Nephron progenitor cell (in vitro differentiated cells): ENCODE measurements around the gene PBX4.
"Not testable (repeated sequence)": the region's sequence is repeated elsewhere in the genome, so short reads cannot be mapped to it uniquely, and the experiment has no call there.

Experiments used
- DNase-seq: peaks from one replicate; pipeline ENCODE4 v3.0.0; 2021
- H3K27ac Mint-ChIP-seq: 2 replicates; pipeline ENCODE4 v1.8.0; 2021; ENCODE audit warnings: mild to moderate bottlenecking, moderate library complexity, mixed read lengths
- H3K27me3 Mint-ChIP-seq: 2 replicates; pipeline ENCODE4 v1.8.0; 2021; ENCODE audit warnings: mild to moderate bottlenecking, low read depth, mixed read lengths; ENCODE audit not compliant: poor library complexity
- H3K36me3 Mint-ChIP-seq: 2 replicates; pipeline ENCODE4 v1.8.0; 2021; ENCODE audit warnings: low read depth, mixed read lengths
- H3K4me1 Mint-ChIP-seq: 2 replicates; pipeline ENCODE4 v1.8.0; 2021; ENCODE audit warnings: mixed read lengths
- H3K4me3 Mint-ChIP-seq: 2 replicates; pipeline ENCODE4 v1.8.0; 2021; ENCODE audit warnings: mild to moderate bottlenecking, moderate library complexity, mixed read lengths
- H3K9me3 Mint-ChIP-seq: 2 replicates; pipeline ENCODE4 v1.8.0; 2021; ENCODE audit warnings: mild to moderate bottlenecking, moderate library complexity, mixed read lengths
- TF ChIP-seq, protein P1 (sequence below): fragments of 200-600 bp; sonication (generic); IDR thresholded peaks from 2 replicates; pipeline ENCODE4 v1.5.0; 2021; ENCODE audit warnings: antibody characterized with exemption

Gene PBX4

DNA sequence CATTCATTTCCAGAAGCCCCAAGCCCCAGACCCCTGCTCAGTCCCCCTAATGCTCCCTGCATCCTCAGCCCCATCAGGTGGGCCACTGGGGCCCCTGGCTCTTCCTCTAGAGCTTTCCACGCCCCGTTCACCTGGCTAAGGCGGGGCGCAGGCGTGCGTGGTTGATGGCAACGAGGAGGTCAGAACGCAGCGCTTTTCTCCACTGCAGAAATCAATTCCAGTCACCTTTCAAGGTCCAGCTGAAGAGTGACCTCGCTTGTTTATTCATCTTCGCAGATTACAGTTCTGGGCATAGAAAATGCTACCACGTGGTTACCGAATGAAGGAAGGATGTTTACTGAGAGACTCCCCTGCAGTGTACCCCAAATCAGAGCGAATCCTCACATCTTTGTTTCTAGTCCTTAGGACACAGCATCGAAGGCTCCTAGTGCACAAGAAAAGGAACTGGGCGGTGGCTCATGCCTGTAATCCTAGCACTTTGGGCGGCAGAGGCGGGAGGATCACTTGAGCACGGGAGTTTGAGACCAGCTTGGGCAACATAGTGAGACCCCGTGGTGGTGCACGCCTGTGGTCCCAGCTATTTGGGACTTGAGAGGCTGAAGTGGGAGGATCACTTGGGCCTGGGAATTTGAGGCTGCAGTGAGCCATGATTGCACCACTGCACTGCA lies 828 bp upstream of the PBX4 start:
- DNase-seq: no peak
- Mint-ChIP-seq H3K4me3 (peak overlapping the region; percentile 82), H3K9me3 (no peaks in the 10 kb centered on the region), H3K27me3 (peaks cover 4% of the 10 kb centered on the region), H3K27ac (no peak overlapping the region), H3K4me1 (peaks cover 61% of the 10 kb centered on the region), H3K36me3 (peaks cover 14% of the 10 kb centered on the region)
- TF ChIP-seq, protein P1, sequence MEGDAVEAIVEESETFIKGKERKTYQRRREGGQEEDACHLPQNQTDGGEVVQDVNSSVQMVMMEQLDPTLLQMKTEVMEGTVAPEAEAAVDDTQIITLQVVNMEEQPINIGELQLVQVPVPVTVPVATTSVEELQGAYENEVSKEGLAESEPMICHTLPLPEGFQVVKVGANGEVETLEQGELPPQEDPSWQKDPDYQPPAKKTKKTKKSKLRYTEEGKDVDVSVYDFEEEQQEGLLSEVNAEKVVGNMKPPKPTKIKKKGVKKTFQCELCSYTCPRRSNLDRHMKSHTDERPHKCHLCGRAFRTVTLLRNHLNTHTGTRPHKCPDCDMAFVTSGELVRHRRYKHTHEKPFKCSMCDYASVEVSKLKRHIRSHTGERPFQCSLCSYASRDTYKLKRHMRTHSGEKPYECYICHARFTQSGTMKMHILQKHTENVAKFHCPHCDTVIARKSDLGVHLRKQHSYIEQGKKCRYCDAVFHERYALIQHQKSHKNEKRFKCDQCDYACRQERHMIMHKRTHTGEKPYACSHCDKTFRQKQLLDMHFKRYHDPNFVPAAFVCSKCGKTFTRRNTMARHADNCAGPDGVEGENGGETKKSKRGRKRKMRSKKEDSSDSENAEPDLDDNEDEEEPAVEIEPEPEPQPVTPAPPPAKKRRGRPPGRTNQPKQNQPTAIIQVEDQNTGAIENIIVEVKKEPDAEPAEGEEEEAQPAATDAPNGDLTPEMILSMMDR: no peak

DNA sequence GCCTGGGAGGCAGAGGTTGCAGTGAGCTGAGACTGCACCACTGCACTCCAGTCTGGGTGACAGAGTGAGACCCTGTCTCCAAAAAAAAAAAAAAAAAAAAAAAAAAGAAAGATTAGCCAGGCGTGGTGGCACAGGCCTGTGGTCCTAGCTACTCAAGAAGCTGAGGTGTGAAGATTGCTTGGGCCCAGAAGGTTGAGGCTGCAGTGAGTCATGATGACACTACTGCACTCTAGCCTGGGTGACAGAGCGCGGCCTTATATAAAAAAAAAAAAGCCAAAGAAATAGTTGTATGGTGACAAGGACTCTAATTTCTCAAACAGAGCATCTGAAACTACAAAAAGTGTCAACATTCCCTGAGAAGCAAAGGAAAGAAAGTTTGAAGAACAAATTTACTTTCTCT lies 3.4 kb downstream of the PBX4 start:
- no peaks in the 10 kb centered on the region for H3K36me3 Mint-ChIP-seq
- H3K4me1 Mint-ChIP-seq: peaks cover 49% of the 10 kb centered on the region
- TF ChIP-seq, protein P1: no peak
- peaks cover 4% of the 10 kb centered on the region for H3K27me3 Mint-ChIP-seq
- H3K4me3 Mint-ChIP-seq: no peak overlapping the region
- H3K27ac Mint-ChIP-seq: no peak overlapping the region
- H3K9me3 Mint-ChIP-seq: no peaks in the 10 kb centered on the region
- no peak for DNase-seq

DNA sequence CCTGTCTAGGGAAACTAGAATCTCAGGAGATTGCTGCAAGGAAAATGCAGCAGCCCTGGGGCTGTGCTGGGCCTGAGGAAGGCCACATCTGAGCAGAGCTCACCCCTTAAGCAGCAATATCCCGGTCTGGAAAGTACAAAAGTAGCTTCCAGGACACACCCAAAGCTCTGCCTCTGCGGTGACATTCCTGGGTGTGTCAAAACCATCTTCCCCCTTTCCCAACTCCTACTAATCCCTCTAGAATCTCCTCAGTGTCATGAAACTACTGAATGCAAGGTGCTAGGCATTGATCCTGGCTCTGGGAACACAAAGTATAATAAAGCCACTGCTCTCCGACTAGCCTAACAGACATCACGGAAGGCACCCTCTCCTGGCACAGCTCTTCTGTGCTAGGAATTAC lies 5.0 kb downstream of the PBX4 start:
- peak overlapping the region; percentile 36 for H3K27ac Mint-ChIP-seq
- H3K4me3 Mint-ChIP-seq: no peak overlapping the region
- no peaks in the 10 kb centered on the region for H3K9me3 Mint-ChIP-seq
- no peaks in the 10 kb centered on the region for H3K36me3 Mint-ChIP-seq
- TF ChIP-seq, protein P1: no peak
- H3K27me3 Mint-ChIP-seq: peaks cover 4% of the 10 kb centered on the region
- H3K4me1 Mint-ChIP-seq: peaks cover 41% of the 10 kb centered on the region
- DNase-seq: no peak

DNA sequence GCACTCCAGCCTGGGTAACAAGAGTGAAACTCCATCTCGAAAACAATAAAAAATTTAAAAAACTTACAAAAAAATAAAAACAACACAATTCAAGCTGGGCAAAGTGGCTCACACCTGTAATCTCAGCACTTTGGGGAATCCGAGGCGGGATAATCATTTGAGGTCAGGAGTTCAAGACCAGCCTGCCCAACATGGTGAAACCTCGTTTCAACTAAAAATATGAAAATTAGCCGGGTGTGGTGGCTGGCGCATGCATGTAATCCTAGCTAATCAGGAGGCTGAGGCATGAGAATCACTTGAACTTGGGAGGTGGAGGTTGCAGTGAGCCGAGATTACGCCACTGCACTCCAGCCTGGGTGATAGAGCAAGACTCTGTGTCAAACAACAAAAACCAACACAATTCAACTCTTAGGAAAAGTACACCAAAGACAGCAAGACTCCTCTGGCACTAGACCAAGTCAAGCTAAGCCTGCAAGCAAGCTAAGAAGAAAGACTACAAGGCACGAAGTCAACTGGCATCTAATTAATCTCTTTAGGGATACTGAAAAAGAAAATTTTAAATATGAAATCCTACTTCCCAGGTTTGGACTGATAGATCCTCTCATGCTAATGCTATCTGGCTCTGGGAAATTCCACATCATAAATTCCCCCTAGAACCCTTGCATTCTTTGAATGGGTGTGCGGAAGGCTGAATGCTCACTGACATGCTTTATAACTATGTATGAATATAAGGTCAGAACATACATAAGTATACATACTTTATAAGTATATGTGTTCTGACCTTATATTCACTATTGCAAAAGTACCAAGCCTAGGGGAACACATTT lies 7.9 kb downstream of the PBX4 start:
- H3K27ac Mint-ChIP-seq: no peak overlapping the region
- no peaks in the 10 kb centered on the region for H3K27me3 Mint-ChIP-seq
- peaks cover 28% of the 10 kb centered on the region for H3K4me1 Mint-ChIP-seq
- TF ChIP-seq, protein P1: no peak
- no peak overlapping the region for H3K4me3 Mint-ChIP-seq
- H3K9me3 Mint-ChIP-seq: no peaks in the 10 kb centered on the region
- DNase-seq: no peak
- no peaks in the 10 kb centered on the region for H3K36me3 Mint-ChIP-seq

DNA sequence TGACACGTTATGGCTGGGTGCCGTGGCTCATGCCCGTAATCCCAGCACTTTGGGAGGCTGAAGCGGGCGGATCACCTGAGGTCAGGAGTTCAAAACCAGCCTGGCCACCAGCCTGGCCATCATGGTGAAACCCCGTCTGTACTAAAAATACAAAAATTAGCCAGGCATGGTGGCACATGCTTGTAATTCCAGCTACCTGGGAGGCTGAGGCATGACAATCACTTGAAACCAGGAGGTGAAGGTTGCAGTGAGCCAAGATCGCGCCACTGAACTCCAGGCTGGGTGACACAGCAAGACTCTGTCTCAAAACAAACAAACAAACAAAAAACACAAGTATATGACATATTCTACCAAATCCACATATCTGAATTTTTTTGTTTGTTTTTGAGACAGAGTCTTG lies 11.8 kb downstream of the PBX4 start:
- H3K27ac Mint-ChIP-seq, H3K36me3 Mint-ChIP-seq, H3K27me3 Mint-ChIP-seq, H3K4me1 Mint-ChIP-seq, H3K9me3 Mint-ChIP-seq, H3K4me3 Mint-ChIP-seq, DNase-seq: not testable (repeated sequence)

DNA sequence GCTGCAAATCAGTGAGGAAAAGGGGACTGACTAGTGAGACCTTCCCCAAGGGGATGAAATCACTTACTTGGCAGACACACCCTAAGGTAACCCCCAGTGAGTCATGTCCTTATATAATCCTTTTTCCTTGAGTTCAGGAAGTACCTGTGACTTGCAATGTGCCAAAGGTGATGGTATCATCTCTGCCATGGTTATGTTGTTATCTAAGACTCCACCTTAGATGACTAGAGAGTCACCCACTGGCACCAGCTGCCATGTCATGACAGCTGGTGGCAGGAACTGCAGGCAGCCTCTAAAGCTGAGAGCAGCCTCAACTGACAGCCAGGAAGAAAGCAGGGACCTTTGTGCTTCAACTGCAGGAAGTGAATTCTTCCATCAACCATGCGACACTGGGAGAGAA lies 12.5 kb downstream of the PBX4 start:
- no peak for DNase-seq
- no peak overlapping the region for H3K4me3 Mint-ChIP-seq
- peak overlapping the region; percentile 49 for H3K27ac Mint-ChIP-seq
- H3K27me3 Mint-ChIP-seq: peaks cover 4% of the 10 kb centered on the region
- H3K4me1 Mint-ChIP-seq: peaks cover 9% of the 10 kb centered on the region
- TF ChIP-seq, protein P1: no peak
- peaks cover 4% of the 10 kb centered on the region for H3K36me3 Mint-ChIP-seq
- H3K9me3 Mint-ChIP-seq: no peaks in the 10 kb centered on the region
